Measurements from ENCODE around the gene LINC00237. TPM values are rescaled to one million over a fixed set of nuclear protein-coding genes. Genes with fewer than 3 reads are reported as not detected.

The LINC00237 gene
- total and polyA plus RNA-seq, 2 of the 8 experiments (the other 6 are each of a cell fraction or from before 2014, with no cell fraction given) = 0.28 to 1.4 TPM

DNA sequence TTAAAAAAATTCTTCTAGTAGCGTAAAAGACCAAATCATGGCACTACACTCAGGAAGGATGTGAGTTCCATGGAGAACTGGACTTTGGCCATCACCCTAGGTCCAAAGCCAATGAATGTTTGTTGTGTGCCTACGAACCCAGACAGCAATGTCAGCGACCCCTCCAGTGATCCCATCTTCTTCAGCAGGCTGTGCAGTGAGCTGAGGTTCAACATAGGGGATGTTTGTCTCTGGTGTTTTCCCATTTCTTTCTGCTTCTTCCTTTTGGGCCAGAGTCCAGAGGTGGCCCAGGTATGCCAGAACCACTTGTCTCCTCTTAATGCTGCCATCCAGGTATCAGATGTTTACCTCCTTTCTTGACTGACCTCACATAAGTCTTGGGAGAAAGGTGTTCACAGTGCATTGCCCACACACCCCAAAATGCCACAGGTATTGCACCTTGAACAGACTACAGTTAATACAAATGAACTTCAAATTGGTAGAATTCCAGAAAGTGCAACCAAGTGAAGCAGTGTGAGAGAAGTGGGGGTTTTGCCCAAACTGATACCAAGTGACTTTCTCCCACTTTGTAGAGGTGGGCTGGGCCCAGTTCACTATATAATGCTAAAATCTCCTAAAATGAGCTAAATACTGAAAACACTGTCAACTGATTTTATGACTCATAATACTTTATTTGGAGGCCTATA lies 33.9 kb upstream of the LINC00237 start:
- Histone ChIP-seq H3K14ac (ENCODE audit: insufficient read length) (no peak overlapping the region), H3K23me2 (ENCODE audit: low read depth, low read length) (peaks cover 3% of the 10 kb centered on the region; the same call in 1 of the 2 replicates), H2BK120ac (replicated peaks; ENCODE audit: low read depth, low read length) (no peak overlapping the region), H2BK20ac (ENCODE audit: low read length) (no peak overlapping the region), H3K27ac (ENCODE audit: low read depth, low read length) (no peak overlapping the region), H3K79me1 (ENCODE audit: low read depth, low read length) (peaks cover 4% of the 10 kb centered on the region; the same call in 1 of the 2 replicates), H3K9ac (replicated peaks in 1 of 4; ENCODE audit: extremely low read depth in 1 of 4, low read depth in 3 of 4, low read length in 3 of 4) (no peak overlapping the region), H2AK5ac (ENCODE audit: low read depth, low read length) (no peak overlapping the region), H2BK15ac (ENCODE audit: low read length) (no peak overlapping the region), H3K36me3 (ENCODE audit: control insufficient read depth in 2 of 4, insufficient read depth in 4 of 4, low read length in 3 of 4) (peaks cover 0 to 19% (median 1%) of the 10 kb centered on the region in 4 experiments; a peak in 3 of 8 replicates), H4K91ac (replicated peaks; ENCODE audit: insufficient read length, low read length) (no peak overlapping the region), H2BK5ac (ENCODE audit: low read depth, low read length) (no peak overlapping the region), H3K9me3 (ENCODE audit: insufficient read depth in 2 of 2, low read depth in 1 of 2, low read length in 1 of 2) (no peaks in the 10 kb centered on the region), H4K8ac (ENCODE audit: extremely low read depth, insufficient read depth, low read length) (no peak overlapping the region), H3K27me3 (replicated peaks in 1 of 4; ENCODE audit: control insufficient read depth in 3 of 4, extremely low read depth in 1 of 4, insufficient read depth in 3 of 4, low read length in 3 of 4) (no peaks in the 10 kb centered on the region), H3K4me2 (ENCODE audit: insufficient read depth in 1 of 2, low read depth in 2 of 2, low read length in 2 of 2) (no peak overlapping the region), H2AFZ (ENCODE audit: low read length) (no peak overlapping the region), H3K56ac (replicated peaks; ENCODE audit: insufficient read length, low read depth, low read length) (no peak overlapping the region), H3K18ac (ENCODE audit: extremely low read depth, low read length) (no peak overlapping the region), H4K5ac (ENCODE audit: insufficient read length, low read depth, low read length) (no peak overlapping the region), H3K4me3 (ENCODE audit: extremely low read depth in 1 of 4, insufficient read depth in 2 of 4, low read depth in 3 of 4, low read length in 4 of 4) (no peak overlapping the region), H2BK12ac (ENCODE audit: low read depth, low read length) (no peak overlapping the region), H3K23ac (ENCODE audit: insufficient read length) (no peak overlapping the region), H3K4ac (replicated peaks; ENCODE audit: insufficient read length, low read depth, low read length) (no peak overlapping the region), H3K79me2 (ENCODE audit: control insufficient read depth in 1 of 2, insufficient read depth in 2 of 2, low read length in 2 of 2) (no peaks in the 10 kb centered on the region), H4K20me1 (replicated peaks in 1 of 2; ENCODE audit: control insufficient read depth in 1 of 2, insufficient read depth in 2 of 2, low read length in 2 of 2) (no peaks in the 10 kb centered on the region), H3K4me1 (replicated peaks in 1 of 4; ENCODE audit: control insufficient read depth in 3 of 4, insufficient read depth in 4 of 4, low read length in 3 of 4) (no peaks in the 10 kb centered on the region; a peak in 1 of 7 replicates)
- DNase-seq (ENCODE audit: low read depth in 1 of 2, low spot score in 2 of 2) (no peak), FAIRE-seq (no peak)
- ChIA-PET POLR2A (ENCODE audit: partially characterized antibody) (no interaction called here), CTCF (ENCODE audit: partially characterized antibody) (interaction anchor here (1.0 to 1.2 kb wide), 2 partner anchors 95 to 96 kb away, joined by 3 to 4 read pairs; no protein-coding TSS in a partner anchor)
- WGBS, 2 experiments (ENCODE audit: extremely low coverage in 1 of 2, insufficient coverage in 1 of 2, insufficient read length in 1 of 2, insufficient replicate concordance in 2 of 2, low coverage in 1 of 2, low lambda C conversion rate in 2 of 2, missing lambda C conversion rate in 1 of 2) = 70% methylated on average over 3 of the region's 3 CpGs; no CpG with 5 or more reads in 1 of the 2 experiments
- TF ChIP-seq, protein P1, sequence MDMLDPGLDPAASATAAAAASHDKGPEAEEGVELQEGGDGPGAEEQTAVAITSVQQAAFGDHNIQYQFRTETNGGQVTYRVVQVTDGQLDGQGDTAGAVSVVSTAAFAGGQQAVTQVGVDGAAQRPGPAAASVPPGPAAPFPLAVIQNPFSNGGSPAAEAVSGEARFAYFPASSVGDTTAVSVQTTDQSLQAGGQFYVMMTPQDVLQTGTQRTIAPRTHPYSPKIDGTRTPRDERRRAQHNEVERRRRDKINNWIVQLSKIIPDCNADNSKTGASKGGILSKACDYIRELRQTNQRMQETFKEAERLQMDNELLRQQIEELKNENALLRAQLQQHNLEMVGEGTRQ (IDR thresholded peaks at IDR 0.05; ENCODE audit: low read length) = no peak
- TF ChIP-seq TAF1 (IDR thresholded peaks at IDR 0.05; ENCODE audit: low read depth, low read length) (no peak), SIX5 (IDR thresholded peaks at IDR 0.05; ENCODE audit: low read depth, low read length) (no peak), MAFK (IDR thresholded peaks at IDR 0.05; ENCODE audit: low read depth, low read length) (no peak), BRCA1 (IDR thresholded peaks at IDR 0.05; ENCODE audit: low read depth, low read length) (no peak), SIRT6 (IDR thresholded peaks at IDR 0.05; ENCODE audit: low read length) (no peak)
- TF ChIP-seq, protein P2, sequence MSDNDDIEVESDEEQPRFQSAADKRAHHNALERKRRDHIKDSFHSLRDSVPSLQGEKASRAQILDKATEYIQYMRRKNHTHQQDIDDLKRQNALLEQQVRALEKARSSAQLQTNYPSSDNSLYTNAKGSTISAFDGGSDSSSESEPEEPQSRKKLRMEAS (IDR thresholded peaks at IDR 0.05) = no peak
